ENCODE results near the gene LIPT2. TPM values are rescaled to one million over a fixed set of nuclear protein-coding genes. Genes with fewer than 3 reads are reported as not detected.

LIPT2 gene
- total and polyA plus RNA-seq, 3 donors from 2014 or later: 25.0 to 43.1 (median 32.6) TPM

- Histone ChIP-seq H3K4me1 (peaks cover 14% of the 10 kb centered on the region), H3K4me3 (no peak overlapping the region), H3K36me3 (ENCODE audit: low read depth, missing control alignments) (no peaks in the 10 kb centered on the region), H3K27ac (no peak overlapping the region), H3K9me3 (no peaks in the 10 kb centered on the region), H3K27me3 (no peaks in the 10 kb centered on the region)
- DNase-seq: no peak
- TF ChIP-seq CTCF (IDR thresholded peaks at IDR 0.05) (no peak), POLR2A (IDR thresholded peaks at IDR 0.05) (no peak)
- 75 to 82% methylated on average over 1 of the region's 1 CpG for WGBS, 2 donors
- intact Hi-C loops (cut with DNase I; ENCODE audit: low total_unique reads): no loop called here
Observed at GRCh38 chr11:74468936-74469335, 24.6 kb downstream of the LIPT2 start.

GRCh38 chr11:74468521-74468920 is 25.0 kb downstream of the LIPT2 start:
- no peak for DNase-seq
- intact Hi-C loops (cut with DNase I; ENCODE audit: low total_unique reads): no loop called here

GRCh38 chr11:74468058-74468457 is 25.5 kb downstream of the LIPT2 start:
- Histone ChIP-seq H3K4me3 (no peak overlapping the region), H3K36me3 (ENCODE audit: low read depth, missing control alignments) (no peaks in the 10 kb centered on the region), H3K4me1 (peaks cover 14% of the 10 kb centered on the region), H3K27me3 (no peaks in the 10 kb centered on the region), H3K9me3 (no peaks in the 10 kb centered on the region), H3K27ac (peak overlapping the region in 1 of 2 donors; percentile 57)
- WGBS, 2 donors: 57 to 71% methylated on average over 4 of the region's 4 CpGs
- intact Hi-C loops (cut with DNase I; ENCODE audit: low total_unique reads): no loop called here
- DNase-seq: no peak
- no peak for TF ChIP-seq POLR2A (IDR thresholded peaks at IDR 0.05)
- no peak for TF ChIP-seq CTCF (IDR thresholded peaks at IDR 0.05)

More at GRCh38 chr11:74468521-74468920, 25.0 kb downstream of the LIPT2 start:
- no peak overlapping the region for H3K4me3 ChIP-seq
- no peaks in the 10 kb centered on the region for H3K9me3 ChIP-seq
- TF ChIP-seq CTCF (IDR thresholded peaks at IDR 0.05): no peak
- TF ChIP-seq POLR2A (IDR thresholded peaks at IDR 0.05): no peak
- no peaks in the 10 kb centered on the region for H3K36me3 ChIP-seq (ENCODE audit: low read depth, missing control alignments)
- no peak overlapping the region for H3K27ac ChIP-seq
- H3K4me1 ChIP-seq: peaks cover 14% of the 10 kb centered on the region
- no peaks in the 10 kb centered on the region for H3K27me3 ChIP-seq

GRCh38 chr11:74466916-74467885 is 26.3 kb downstream of the LIPT2 start, which contains the start of gene KCNE3:
Gene KCNE3 (minus strand): TSS chr11:74467549. CDS start chr11:74457563, 9,986 bp downstream.
- Histone ChIP-seq H3K4me1 (peaks cover 14% of the 10 kb centered on the region), H3K9me3 (no peaks in the 10 kb centered on the region), H3K27me3 (no peaks in the 10 kb centered on the region), H3K36me3 (ENCODE audit: low read depth, missing control alignments) (no peaks in the 10 kb centered on the region), H3K4me3 (peak within 1 kb of the TSS; percentile 55 to 66), H3K27ac (peak within 1 kb of the TSS in 1 of 2 donors; percentile 57)
- DNase-seq: peak; percentile 67
- intact Hi-C loops (cut with DNase I; ENCODE audit: low total_unique reads): no loop called here
- TF ChIP-seq CTCF (IDR thresholded peaks at IDR 0.05) (no peak), POLR2A (IDR thresholded peaks at IDR 0.05) (no peak)
- WGBS, 2 donors: 0 to 3% methylated on average over 16 to 61 of the region's 62 CpGs
